OCI-LY7 (cell line): ENCODE data around the gene LCMT2.

Experiments
- CTCF ChIP-seq: fragments of 200-600 bp; sonication (generic); conservative IDR thresholded peaks from 2 replicates; pipeline ENCODE4 v1.5.1; 2014; ENCODE audit warnings: mild to moderate bottlenecking, antibody characterized with exemption, low read length, moderate library complexity, mixed read lengths
- EZH2phosphoT487 ChIP-seq: fragments of 200-600 bp; sonication (generic); IDR thresholded peaks from 2 replicates; pipeline ENCODE4 v1.6.1; 2018; ENCODE audit warnings: low read depth, borderline replicate concordance, mild to moderate bottlenecking, mixed run types, antibody characterized with exemption, low read length, moderate library complexity, mixed read lengths

GRCh38 chr15:43275740-43276562 is 54.4 kb downstream of the LCMT2 start:
- TF ChIP-seq CTCF, result no peak
- no peak for TF ChIP-seq EZH2phosphoT487
